HG03097 (cell line): ENCODE results near the gene SUGCT.
"Not testable (repeated sequence)": the region's sequence is repeated elsewhere in the genome, so short reads cannot be mapped to it uniquely, and the experiment has no call there.

Experiments used
- ATAC-seq: cut with Tn5 transposase; IDR thresholded peaks from one replicate; pipeline ENCODE4 v1.9.1; 2021; ENCODE audit not compliant: unreplicated experiment, low FRiP score

Gene SUGCT

DNA sequence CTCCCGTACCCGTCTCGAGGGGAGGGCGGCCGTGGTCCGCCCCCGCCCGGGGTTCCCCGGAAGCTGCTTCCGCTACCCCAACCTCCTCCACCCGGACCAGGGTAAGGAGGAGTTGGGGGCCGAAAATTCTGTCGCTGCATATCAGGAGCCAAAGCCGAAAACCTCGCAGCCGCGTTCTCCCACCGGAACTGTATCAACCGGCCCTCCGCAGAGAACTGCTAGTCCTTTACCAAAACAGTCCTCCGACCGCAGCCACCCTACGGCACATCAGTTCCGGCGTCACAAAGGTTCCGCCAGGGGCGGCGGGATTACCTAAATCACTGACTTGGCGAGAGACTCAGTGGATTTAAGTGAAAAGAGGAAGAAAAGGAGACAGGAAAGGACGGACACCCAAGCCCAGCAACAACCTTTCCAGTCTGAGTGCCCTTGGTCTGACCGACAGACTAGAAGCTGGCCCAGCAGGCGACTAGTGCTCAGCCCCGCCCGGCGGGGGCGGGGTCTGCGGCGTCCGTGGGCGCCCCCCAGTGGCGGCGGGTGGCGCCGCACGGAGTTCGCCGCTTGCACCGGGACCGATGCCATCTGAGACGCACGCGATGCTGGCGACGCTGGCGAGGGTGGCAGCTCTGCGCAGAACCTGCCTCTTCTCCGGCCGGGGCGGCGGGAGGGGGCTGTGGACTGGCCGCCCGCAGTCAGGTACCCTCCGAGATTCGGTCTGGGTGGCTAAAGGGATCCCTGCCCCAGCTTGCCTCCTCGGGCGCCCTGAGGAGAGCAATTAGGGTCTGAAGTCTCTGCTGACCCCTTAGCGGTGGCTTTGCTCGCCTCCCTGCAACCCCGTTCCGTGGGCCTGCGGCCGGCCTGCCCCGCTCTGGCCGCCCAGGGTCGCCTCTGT lies at the start of gene SUGCT, which contains the start of gene MPLKIP:
Gene SUGCT (plus strand): TSS at position 578 of the 889 bp plus-strand sequence.
Gene MPLKIP (minus strand): TSS at position 195 of the 889 bp plus-strand sequence. CDS start 55 bp downstream, at position 140.
- ATAC-seq: peak; percentile 91

DNA sequence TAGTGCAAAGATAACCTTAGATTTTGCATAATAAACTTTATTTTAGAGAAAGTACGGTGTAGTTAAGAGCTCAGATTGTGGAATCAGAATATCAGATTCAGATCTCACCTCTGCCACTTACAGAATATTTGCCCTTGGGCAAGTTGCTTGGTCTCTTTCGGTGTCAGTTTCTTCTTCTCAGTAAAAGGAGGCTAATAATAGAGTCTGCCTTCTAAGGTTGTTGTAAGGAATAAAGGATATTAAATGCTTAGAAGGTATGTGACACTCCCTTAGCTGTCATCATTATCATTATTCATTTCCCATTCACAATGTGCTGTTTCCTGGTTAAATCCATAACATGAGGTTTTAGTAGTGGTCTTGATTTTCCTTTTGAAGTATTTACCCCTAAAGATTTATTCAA lies 42.6 kb upstream of the SUGCT start:
- ATAC-seq: no peak

DNA sequence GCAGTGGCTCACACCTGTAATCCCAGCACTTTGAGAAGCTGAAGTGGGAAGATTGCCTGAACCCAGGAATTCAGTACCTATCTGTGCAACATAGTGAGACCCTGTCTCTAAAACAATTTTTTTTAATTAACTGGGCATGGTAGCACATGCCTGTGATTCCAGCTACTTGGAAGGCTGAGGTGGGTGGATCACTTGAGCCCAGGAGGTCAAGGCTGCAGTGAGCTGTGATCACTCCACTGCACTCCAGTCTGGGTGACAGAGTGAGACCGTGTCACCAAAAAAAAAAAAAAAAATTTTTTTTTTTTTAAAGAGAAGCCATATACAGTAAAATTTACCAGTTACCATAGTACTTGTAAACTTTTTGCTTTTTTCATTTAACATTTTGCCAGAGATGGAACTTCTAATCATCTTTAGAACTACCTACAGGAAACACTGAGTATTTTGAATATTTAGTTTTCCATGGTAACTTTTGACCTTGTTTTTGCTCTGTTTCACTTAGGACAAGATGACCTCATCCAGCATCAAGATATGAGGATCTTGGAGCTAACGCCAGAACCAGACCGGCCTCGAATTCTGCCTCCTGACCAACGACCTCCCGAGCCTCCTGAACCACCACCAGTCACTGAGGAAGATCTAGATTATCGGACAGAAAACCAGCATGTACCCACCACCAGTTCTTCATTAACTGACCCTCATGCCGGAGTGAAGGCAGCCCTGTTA lies 41.0 kb upstream of the SUGCT start:
- ATAC-seq: no peak

DNA sequence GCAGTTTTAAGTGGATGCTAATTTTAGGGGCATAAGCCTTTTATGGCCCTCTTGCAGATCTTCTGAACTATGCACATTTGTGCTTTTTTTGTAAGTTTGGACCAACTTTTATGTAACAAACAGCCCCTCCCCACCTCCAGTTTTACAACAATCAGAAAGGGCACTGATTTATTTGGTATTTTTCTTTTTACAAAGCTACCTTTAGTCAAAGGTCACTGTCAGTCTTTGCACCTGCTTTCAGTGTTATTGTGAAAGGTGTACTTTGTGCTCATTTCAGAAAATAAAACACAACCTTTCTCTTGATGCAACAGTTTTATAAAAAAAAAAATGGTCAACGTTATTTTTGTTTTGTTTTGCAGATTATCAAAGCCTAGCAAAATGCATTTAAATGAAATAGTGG lies 39.6 kb upstream of the SUGCT start:
- no peak for ATAC-seq

DNA sequence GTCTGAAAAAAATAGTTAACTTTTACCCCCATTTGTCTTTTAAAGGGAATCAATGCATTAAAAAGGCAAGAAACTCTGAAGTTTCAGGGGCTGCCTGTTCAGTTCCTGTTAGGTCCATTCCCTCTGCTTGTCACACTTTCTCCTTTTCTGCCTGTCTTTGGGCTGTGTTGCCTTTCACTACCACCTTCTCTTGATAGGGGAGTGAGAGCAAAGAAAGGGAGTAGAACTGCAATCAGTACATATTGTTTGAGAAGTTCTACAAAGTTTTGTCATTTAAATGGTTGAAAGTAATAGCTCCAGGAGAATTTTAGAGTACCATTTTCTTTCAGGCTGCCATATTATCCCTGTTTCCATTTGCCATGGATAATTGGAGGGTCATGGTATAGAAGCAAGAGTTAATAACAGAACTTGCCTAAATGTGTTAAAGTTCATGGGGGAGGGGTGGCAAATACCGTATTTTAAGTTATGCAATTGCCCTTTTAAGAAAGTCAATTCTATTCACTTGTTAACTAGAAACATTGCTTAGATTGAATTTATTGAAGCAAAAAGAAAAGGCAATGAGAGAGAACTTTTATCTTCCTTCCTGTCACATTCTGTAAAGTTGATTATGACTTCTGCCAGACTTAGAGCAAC lies 39.0 kb upstream of the SUGCT start:
- no peak for ATAC-seq

DNA sequence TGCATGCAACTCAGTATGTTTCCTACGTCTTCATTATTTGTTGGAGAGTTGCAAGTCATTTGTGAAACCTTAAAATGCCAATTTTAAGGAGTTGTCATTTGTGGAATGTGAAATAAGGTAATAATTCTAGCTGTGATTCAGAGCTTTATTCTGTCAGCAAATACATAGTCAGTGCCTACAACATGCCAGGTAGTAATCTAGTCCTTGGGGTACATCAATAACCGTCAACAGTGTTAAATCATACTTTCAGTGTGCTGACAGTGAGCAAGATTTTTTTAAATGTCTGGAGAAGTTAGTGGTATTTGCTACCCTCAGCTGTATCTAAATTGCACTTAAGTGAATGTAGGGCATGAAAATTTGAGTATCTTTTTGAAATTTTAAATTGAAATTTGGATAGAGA lies 37.1 kb upstream of the SUGCT start:
- ATAC-seq: no peak

DNA sequence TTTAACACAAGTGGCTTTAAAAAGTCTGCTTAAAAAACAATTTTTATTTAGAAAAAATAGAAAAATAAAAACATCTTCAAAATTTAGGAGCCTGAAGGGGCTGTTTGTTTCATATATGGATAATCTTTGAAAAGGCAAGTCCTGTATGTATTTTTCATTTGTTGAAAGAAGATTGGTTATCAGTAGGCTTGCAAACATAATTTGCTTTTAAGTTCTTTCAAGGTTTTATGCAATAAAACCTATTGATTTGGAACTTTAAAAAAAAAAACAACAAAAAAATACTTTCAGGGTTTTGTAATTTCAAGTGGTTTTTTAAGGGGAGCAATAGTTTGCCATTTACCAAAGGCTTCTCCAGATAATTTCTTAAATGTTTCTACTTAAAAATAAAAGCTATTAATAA lies 36.0 kb upstream of the SUGCT start:
- ATAC-seq: no peak

DNA sequence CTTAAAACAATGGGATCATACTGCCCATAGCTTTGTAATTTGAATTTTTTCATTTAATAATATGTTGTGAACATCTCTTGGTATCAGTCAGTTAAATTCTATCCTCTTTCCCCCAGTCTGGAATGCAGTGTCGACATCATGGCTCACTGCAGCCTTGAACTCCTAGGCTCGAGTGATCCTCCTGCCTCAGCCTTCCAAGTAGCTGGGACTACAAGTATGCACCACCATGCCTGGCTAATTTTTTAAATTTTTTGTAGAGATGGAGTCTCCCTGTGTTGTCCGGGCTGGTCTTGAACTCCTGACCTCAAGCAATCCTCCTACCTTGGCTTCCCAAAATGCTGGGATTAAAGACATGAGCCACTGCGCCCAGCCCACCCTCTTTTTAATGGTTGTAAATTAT lies 35.0 kb upstream of the SUGCT start:
- ATAC-seq: no peak

DNA sequence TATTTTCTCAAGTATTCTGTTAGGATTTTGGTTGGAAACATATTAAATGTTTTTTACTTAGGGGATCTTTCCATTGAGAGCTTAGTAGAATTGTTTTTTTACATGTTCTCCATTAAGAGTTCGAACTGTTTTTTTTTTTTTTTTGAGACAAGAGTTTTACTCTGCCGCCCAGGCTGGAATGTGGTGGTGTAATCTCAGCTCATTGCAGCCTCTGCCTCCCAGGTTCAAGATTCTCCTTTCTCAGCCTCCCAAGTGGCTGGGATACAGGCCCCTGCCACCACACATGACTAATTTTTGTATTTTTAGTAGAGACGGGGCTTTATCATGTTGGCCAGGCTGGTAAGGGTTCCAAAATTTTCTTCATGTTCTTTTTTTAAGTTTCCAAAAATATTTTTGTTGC lies 33.6 kb upstream of the SUGCT start:
- no peak for ATAC-seq

DNA sequence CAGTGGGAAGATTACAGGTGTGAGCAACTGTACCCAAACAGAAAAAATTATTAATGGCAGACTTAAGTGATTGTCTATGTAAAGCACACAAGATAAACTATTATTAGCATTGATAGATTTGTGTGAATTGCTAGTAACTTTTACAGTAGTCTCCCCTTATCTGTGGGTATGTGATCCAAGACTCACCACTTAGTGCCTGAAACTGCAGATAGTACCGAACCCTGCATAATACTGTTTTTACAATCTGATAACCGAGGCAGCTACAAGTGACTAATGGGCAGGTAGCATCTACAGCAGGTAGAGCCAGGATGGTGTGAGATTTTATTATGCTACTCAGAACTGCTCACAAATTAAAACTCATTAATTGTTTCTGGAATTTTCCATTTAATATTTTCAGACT lies 31.9 kb upstream of the SUGCT start:
- ATAC-seq: no peak

DNA sequence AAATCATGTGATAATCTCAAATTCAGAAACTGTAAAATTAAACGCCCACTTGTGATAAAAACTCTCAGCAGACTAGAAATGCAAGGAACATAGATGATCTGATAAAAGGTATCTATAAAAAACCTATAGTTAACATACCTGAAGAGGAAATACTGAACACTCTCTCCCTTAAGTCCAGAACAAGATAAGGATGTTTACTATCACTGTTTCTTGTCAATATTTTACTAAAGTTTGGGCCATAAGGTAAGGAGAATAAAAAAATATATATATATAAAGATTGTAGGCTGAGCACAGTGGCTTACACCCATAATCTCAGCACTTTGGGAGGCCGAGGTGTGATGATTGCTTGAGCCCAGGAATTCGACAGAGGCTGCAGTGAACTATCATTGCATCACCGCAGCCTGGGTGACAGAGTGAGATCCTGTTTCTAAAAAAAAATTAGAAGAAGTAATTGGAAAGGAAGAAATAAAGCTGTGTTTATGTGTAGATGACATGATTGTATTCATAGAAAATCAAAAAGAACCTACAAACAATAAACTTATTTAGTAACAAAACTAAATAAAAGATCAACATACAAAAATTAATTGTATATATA lies 28.8 kb upstream of the SUGCT start:
- no peak for ATAC-seq

DNA sequence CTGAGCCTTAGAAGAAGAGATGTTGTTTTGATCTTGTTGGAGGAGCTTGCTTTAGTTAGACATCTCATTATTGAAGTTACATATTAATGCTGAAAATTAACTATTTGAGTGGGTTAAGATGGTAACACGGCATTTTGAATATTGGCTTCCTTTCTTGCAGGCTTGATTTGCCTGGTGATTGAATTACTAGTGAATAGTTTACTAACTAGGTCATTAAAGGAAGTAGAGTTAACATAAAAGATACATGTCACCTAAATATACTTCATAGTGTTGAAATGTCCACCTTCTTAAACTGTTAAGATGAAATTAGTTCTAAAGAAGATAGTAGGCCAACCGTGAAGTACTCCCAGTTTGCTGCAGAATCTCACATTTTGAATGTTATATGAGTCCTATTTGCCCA lies 18.9 kb upstream of the SUGCT start:
- ATAC-seq: no peak

DNA sequence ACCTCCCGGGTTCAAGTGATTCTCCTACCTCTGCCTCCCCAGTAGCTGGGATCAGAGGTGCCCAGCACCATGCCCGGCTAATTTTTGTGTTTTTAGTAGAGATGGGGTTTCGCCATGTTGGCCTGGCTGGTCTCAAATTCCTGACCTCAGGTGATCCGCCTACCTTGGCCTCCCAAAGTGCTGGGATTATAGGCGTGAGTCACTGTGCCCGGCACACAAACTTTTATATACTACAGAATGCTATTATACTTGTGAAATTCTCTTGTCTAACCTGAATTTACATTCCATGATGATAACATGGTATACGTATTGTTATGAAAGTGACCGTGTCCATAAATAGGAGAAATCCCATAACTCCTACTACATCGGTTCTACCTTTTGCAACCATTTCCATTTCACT lies 17.6 kb upstream of the SUGCT start:
- ATAC-seq: not testable (repeated sequence)

DNA sequence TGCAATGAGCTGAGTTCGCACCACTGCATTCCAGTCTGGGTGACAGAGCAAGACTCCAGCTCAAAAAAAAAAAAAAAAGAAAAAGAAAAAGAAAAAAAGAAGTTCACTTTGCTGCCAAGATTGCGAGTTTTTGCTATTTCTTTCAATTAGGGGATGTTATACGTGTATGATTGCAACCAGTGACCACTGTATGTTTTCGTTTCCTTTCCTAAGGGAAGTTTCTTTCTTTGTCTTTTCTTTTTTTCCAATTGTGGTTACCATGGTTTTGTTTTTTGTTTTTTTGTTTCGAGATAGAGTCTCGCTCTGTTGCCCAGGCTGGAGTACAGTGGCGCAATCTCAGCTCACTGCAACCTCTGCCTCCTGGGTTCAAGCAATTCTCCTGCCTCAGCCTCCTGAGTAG lies 16.6 kb upstream of the SUGCT start:
- ATAC-seq: not testable (repeated sequence)

DNA sequence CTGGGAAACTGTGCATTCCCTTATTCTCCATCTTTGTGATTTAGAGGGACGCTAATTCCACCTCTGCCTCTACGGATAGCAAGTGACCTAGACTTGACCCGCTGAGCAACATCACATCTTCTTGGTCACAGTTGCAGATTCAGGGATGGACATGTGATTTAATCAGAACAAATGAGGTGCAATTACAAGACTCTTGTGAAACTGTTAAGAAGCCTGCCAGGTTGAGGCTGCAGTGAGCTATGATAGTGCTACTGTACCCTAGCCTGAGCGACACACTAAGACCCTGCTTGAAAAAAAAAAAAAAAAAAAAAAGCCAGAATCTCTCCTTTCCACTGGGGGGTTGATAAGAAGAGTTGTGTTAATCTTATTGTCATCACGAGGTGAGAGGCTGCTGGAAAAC lies 14.8 kb upstream of the SUGCT start:
- no peak for ATAC-seq

DNA sequence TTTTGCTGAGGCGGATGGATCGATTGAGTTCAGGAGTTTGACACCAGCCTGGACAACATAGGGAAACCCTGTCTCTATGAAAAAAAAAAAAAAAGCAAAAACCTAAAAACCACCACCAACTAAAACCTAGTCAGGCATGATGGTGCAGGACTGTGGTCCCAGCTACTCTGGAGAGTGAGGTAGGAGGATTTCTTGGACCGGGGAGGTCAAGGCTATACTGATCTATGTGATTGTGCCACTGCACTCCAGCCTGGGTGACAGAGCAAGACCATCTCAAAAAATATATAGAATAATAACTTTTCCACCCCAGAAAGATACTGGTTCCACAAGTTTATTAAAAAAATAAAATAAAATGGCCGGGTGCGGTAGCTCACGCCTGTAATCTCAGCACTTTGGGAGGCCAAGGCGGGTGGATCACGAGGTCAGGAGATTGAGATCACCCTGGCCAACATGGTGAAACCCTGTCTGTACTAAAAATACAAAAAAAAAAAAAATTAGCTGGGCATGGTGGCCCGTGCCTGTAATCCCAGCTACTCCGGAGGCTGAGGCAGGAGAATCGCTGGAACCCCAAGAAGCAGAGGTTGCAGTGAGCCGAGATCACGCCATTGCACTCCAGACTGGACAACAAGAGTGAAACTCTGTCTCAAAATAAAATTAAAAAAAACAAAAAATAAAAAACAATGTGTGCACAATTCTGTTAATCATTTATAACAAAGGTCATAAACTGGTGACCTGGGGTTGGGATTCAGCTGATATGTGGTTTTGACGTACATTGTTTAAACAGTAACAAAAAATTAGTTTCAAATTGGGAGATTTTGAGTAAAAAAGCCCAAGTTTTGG lies 12.5 kb upstream of the SUGCT start:
- not testable (repeated sequence) for ATAC-seq

DNA sequence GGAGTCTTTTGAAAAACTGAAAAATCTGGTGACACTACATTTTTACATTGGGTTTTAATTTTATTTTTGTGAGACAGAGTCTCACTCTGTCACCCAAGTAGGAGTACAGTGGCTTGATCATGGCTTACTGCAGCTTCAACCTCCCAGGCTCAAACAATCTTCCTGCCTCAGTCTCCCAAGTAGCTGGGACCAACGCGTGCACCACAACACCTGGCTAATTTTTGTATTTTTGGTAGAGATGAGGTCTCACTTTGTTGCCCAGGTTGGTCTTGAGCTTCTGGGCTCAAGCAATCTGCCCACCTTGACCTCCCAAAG lies 11.9 kb upstream of the SUGCT start:
- no peak for ATAC-seq

DNA sequence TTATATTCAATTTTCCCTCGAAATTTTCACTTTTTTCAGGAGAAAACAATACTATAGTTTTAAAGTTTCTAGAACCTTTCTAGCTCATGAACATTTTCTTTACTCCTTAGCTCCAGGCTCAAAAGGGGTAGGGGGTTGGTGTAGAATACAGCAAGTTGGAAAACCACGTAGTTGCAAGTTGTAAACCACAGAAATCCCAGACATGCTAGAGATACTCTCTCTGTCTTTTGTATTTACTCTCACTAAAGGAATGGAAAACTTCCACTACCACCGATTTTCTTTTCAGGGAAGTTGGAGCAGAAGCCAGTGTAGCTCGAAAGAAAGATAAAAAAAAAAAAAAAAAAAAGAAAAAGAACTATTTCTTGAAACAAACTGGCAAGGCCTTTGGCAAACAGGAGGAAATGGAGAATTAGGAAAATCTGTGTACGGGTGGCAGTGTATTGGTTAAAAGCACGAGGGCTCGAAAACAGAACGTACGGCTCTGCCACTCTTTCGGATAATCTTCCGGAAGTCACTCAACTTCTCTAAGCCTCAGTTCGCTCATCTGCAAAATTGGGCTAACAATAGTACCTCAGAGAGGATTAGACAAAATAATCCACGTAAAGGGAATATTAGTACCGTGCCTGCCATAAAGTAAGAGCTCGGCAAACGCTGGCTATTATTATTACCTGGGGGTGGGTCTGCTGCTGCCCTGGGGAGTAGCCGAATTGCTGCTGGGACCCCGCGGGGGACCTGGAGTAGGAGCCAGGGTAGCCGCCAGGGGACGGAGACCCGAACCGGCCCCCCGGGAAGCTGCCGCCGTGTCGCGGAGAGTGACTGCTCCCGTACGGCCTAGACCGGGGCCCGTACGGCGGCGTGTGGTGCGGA lies 1.0 kb upstream of the SUGCT start:
- ATAC-seq: peak; percentile 1

DNA sequence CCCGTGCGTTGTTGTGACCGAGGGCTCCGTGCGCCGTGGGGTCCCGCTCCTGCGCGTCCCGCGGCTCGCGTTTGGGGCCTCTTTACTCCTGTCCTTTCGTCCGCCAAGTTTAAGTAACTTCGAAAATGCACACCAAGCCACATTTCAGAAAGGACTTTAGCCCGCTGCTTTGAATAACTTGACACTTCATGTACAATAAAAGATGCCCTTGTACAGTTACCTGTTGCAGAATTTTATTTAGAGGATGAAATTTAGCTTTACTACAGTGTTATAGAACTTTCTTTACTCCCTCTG lies 459 bp downstream of the SUGCT start:
- no peak for ATAC-seq

DNA sequence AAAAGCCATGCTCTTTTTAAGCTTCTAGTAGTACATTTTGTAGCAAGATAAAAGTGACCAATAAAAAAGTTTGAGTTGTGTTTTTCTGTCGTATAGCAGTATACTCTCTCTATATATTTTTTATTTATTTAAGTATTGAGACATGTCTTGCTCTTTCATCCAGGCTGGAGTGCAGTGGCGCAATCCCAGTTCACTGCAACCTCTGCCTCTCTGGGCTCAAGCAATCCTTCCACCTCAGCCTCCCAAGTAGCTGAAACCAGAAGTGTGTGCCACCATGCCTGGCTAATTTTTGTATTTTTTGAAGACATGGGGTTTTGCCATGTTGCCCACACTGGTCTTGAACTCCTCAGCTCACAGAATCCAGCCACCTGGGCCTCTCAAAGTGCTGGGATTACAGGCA lies 2.8 kb downstream of the SUGCT start:
- no peak for ATAC-seq
